ENCODE data around the gene SLC11A2.
A peak's percentile ranks its signal among the peaks of the same experiment; 100 is the strongest.

Gene SLC11A2

DNA sequence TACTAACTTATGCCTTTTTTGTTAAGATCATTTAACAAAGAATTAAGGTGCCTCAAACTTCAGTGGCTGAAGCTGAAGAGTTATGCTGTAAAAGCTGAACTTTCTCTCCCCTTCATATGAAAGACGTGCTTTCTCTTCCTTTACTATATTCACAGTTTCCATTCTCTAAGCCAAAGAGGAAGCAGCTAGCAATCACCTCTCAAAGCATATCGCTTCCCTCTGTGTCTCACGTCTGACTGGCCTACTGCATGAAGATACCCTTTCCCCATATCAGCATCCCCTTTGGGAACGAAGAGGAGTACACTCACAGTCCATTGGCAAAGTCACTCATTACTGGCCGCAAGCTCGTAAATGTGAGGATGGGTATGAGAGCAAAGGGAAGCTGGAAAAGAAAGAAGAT lies 34.9 kb downstream of the SLC11A2 start:
- Mint-ChIP-seq H3K27ac (peak overlapping the region; percentile 29), H3K36me3 (peaks cover 38% of the 10 kb centered on the region), H3K4me3 (no peak overlapping the region), H3K9me3 (no peaks in the 10 kb centered on the region), H3K4me1 (peaks cover 3% of the 10 kb centered on the region), H3K27me3 (no peaks in the 10 kb centered on the region)
- DNase-seq (ENCODE audit: low spot score in 2 of 2) (no peak), ATAC-seq (ENCODE audit: low read depth) (no peak)

DNA sequence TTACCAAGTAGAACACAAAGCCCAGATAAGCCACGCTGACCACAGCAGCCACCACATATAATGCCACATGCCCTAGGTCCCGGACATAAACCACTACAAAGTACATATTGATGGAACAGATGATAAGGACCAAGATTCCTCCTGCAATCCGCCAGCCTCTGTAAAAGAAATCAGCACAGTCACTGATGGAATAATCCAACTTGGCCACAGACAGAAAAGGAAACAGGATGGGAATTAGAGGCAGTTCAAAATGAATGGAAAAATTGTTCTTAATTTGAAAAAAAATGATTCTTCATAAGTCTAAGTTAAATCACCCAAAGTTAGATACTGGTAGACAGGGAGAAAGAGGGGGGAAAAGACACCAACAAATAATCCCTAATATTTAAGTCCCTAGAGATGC lies 35.4 kb downstream of the SLC11A2 start:
- Mint-ChIP-seq H3K36me3 (peaks cover 38% of the 10 kb centered on the region), H3K27ac (no peak overlapping the region), H3K4me3 (no peak overlapping the region)

DNA sequence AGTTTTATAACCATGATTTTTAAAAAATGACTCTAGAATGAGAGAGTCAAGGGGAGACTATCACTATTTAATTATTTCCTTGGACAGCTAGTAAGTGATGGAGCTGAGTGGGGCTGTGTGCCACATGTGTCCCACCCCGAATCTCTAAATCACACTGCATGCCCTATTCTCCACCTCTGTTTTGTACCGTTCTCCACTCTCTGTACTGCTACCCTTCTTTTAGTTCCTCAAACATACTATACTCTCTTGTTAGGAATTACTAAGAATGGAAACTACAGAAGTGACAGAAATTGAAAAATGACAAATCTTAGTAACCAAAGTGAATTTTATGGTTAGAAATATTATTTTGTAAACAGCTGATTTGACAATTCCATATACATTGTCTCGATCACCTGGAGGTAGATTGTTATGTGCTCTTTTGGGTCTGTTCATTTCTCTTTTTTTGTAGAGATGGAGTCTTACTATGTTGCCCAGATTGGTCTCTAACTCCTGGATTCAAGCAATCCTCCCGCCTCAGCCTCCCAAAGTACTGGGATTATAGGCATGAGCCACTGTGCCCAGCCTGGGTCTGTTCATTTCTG lies 35.9 kb downstream of the SLC11A2 start:
- no peaks in the 10 kb centered on the region for H3K27me3 Mint-ChIP-seq
- H3K27ac Mint-ChIP-seq, result no peak overlapping the region
- ATAC-seq (ENCODE audit: low read depth) (no peak), DNase-seq (ENCODE audit: low spot score in 2 of 2) (no peak)
- no peak overlapping the region for H3K4me3 Mint-ChIP-seq
- H3K4me1 Mint-ChIP-seq, result peaks cover 3% of the 10 kb centered on the region
- H3K9me3 Mint-ChIP-seq, result no peaks in the 10 kb centered on the region
- H3K36me3 Mint-ChIP-seq, result peaks cover 33% of the 10 kb centered on the region

More for the DNA sequence above, 35.4 kb downstream of the SLC11A2 start:
- no peak for ATAC-seq (ENCODE audit: low read depth)
- H3K9me3 Mint-ChIP-seq, result no peaks in the 10 kb centered on the region
- H3K4me1 Mint-ChIP-seq, result peaks cover 3% of the 10 kb centered on the region
- no peak for DNase-seq (ENCODE audit: low spot score in 2 of 2)
- no peaks in the 10 kb centered on the region for H3K27me3 Mint-ChIP-seq

DNA sequence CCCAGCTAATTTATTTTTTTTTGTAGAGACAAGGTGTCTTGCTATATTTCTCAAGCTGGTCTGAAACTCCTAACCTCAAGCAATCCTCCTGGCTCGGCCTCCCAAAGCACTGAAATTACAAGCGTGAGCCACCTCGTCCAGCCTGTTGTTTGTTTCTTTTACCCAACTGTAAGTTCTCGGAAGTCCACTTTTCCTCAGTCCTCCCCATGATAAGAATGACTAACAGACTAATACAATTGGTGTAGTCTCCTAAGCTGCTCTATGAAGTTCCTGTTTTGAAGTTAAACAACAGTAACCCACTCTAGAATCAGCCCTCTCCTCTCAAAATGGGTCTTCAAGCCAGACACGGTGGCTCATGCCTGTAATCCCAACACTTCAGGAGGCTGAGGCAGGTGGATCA lies 37.3 kb downstream of the SLC11A2 start:
- Mint-ChIP-seq H3K9me3 (no peaks in the 10 kb centered on the region), H3K4me1 (peaks cover 3% of the 10 kb centered on the region), H3K27me3 (no peaks in the 10 kb centered on the region), H3K4me3 (no peak overlapping the region), H3K27ac (no peak overlapping the region), H3K36me3 (peaks cover 27% of the 10 kb centered on the region)
- ATAC-seq (ENCODE audit: low read depth), result no peak
- no peak for DNase-seq (ENCODE audit: low spot score in 2 of 2)

DNA sequence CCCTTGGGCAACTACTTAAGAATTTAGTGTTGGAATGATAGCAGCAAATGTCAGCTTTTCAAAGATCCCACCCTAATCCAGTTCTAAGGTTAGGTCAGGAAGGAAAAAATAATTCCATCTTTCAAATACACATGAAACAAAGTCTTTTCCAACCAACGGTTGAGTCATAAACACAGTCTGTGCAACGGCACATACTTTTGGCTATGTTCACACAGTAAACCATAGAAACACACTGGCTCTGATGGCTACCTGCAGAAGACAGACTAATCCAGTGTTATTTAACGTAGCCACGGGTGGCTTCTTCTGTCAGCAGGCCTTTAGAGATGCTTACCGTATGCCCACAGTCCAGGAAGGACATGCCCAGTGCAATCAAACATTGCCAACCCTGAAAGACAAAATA lies 38.1 kb downstream of the SLC11A2 start:
- Mint-ChIP-seq H3K27me3 (no peaks in the 10 kb centered on the region), H3K27ac (no peak overlapping the region), H3K36me3 (peaks cover 27% of the 10 kb centered on the region), H3K9me3 (no peaks in the 10 kb centered on the region), H3K4me3 (no peak overlapping the region), H3K4me1 (peaks cover 3% of the 10 kb centered on the region)
- DNase-seq (ENCODE audit: low spot score in 2 of 2) (no peak), ATAC-seq (ENCODE audit: low read depth) (no peak)

DNA sequence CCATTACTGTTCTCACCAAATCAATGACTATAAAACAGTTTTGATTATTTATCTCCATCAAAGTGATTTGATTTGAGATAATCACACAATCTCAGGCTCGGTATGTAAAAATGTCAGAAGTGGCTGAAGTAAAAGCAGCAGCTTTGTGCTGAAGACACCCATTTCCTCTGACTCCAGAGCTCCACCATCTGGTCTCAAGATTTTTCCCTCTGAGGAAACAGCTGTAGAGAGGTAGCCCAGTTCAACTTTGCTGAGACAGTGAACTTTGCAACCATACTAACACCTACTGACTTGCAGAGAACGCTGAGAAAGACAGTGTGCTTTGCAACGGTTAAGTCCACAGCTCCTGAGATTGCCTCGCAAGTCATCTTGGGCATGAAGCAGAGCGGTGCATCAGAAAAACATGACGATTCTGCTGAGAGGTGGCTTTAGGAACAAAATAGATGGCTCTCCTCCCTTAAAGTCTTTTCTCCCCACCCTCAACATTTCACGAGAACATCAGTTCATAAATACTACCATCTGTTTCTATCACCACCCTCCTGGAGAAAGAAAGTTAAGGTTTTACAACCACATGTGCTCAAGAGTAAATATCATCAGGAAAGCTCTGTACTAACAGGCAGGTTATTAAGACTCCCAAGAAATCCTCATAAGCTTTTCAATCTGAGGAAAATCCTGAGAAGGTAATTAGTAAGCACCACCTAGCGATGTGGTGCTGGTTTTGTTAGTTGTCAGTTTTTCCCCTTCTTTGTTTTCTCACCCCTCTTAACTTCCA lies 39.0 kb downstream of the SLC11A2 start:
- ATAC-seq (ENCODE audit: low read depth), result peak; percentile 79
- no peak overlapping the region for H3K27ac Mint-ChIP-seq
- H3K4me1 Mint-ChIP-seq, result peaks cover 3% of the 10 kb centered on the region
- H3K9me3 Mint-ChIP-seq, result no peaks in the 10 kb centered on the region
- H3K36me3 Mint-ChIP-seq, result peaks cover 23% of the 10 kb centered on the region
- no peaks in the 10 kb centered on the region for H3K27me3 Mint-ChIP-seq
- H3K4me3 Mint-ChIP-seq, result no peak overlapping the region
- DNase-seq (ENCODE audit: low spot score in 2 of 2), result peak; percentile 27 to 35

DNA sequence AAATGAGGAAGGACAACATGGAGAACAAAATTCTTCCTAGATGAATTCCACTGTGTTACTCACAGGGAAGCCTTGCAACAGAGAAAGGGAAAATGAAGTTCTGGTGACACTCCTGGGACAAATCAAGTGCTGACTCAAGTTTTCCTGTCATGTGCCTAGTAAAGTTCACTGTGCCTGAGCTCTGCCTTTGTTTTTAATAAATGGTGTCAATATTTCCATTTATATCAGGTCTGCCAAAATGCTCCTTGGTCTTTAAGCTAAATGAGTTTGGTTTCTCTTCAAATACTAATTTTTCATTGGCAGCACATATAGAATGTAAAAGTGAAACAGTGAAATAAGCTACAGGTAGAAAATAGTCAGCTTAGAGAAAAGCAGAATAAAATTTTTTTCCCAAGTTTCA lies 40.9 kb downstream of the SLC11A2 start:
- Mint-ChIP-seq H3K4me3 (no peak overlapping the region), H3K27me3 (no peaks in the 10 kb centered on the region), H3K27ac (peak overlapping the region; percentile 70), H3K9me3 (no peaks in the 10 kb centered on the region), H3K4me1 (no peaks in the 10 kb centered on the region), H3K36me3 (peaks cover 10% of the 10 kb centered on the region)
- DNase-seq (ENCODE audit: low spot score in 2 of 2) (no peak), ATAC-seq (ENCODE audit: low read depth) (no peak)

DNA sequence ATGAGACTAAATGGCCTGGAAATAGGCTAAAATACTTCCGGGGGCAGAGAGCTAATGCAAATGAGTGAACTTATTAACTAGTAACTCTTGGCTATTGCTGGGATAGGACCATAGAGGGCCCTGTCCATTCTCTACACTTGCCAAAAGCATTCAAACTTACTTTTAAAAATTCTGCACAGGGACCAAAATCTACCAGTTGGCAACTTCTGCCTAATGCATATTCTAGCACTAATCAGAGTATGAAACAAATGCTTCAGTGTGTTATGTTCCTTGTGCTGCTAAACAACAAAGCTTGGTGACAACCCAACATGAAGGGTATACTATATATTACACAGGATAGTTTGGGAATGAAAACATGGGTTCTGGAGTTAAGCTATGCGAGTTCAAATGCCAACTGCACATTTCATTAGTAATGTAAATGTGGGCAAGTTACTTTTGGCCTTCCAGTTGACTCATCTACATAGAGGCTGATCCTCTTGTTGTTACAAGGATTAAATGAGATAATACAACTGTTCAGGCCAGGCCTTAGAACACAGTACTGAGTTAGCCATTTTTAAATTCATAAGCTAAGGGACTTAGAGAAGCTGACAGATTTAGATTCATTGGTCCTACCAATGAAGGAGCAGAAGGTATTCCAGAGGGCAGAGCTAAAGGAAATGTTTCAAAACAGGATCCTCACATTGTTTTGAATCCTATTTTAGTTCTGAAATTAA lies 41.4 kb downstream of the SLC11A2 start:
- Mint-ChIP-seq H3K36me3 (peaks cover 8% of the 10 kb centered on the region), H3K4me1 (no peaks in the 10 kb centered on the region), H3K9me3 (no peaks in the 10 kb centered on the region), H3K27me3 (no peaks in the 10 kb centered on the region), H3K27ac (peak overlapping the region; percentile 70), H3K4me3 (no peak overlapping the region)
- no peak for ATAC-seq (ENCODE audit: low read depth)
- DNase-seq (ENCODE audit: low spot score in 2 of 2), result no peak

DNA sequence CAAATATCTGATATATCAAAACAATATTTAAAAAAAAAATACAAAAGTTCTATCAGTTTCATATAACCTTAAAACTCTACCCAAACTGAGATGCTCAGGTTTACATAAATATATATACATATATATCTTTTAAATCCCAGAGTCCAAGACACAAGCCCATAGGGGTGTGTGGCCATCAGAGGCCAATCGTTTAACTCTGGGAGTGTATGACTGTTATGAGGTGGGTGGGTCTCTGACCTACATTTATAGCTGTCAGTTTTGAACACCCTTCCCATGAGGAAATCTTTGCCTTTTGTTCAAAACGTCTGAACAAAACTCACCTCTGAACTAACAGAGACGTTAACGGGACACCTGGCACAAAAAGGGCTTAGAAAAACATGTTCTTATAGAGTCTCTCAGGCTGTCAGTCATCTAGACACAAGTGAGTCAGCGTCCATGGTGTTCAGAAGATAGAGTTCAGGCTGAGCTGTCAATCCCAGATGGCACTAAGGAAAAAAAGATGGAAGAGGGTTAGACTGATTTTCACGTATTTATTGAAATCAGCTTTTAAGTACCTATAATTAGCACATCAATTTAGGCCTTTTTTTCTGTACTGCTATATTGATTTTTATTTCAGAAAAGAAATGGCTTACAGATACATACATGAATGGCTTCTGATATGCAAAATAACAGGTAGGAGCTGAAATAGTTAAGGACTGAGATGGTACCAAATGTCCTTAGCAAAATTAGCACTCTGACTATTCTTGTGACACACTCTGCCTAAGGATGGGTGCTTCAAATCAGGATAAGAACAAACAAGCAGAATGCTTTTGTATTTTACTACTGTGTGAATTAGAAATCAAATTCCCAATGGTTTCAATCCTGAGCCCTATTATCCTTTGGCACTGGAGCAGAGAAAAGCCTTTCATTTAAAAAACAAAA lies 44.6 kb downstream of the SLC11A2 start:
- Mint-ChIP-seq H3K4me3 (no peak overlapping the region), H3K27ac (no peak overlapping the region), H3K27me3 (no peaks in the 10 kb centered on the region), H3K9me3 (no peaks in the 10 kb centered on the region), H3K4me1 (no peaks in the 10 kb centered on the region), H3K36me3 (peaks cover 9% of the 10 kb centered on the region)
- DNase-seq (ENCODE audit: low spot score in 2 of 2) (no peak), ATAC-seq (ENCODE audit: low read depth) (no peak)

DNA sequence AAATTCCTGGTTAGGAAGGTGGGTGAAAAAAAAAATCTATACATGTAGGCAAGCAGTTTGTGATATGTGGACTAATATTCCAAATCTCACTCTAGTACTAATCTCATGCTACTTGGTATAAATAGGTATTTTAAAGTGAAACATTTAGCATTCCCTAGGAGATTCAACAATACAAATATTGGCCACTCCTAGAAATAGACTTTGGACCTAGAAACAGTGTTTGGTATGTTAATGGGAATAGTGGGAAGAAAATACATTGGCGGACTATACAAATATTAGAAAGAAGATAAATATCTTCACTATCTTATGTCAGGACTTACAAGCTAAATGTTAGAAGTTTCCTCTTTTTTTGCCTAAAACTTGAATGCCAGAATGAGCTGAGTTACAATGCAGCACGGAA lies 45.6 kb downstream of the SLC11A2 start:
- Mint-ChIP-seq H3K9me3 (no peaks in the 10 kb centered on the region), H3K27ac (no peak overlapping the region), H3K4me3 (no peak overlapping the region), H3K36me3 (peaks cover 13% of the 10 kb centered on the region), H3K4me1 (no peaks in the 10 kb centered on the region), H3K27me3 (no peaks in the 10 kb centered on the region)
- ATAC-seq (ENCODE audit: low read depth), result no peak
- DNase-seq (ENCODE audit: low spot score in 2 of 2), result no peak

DNA sequence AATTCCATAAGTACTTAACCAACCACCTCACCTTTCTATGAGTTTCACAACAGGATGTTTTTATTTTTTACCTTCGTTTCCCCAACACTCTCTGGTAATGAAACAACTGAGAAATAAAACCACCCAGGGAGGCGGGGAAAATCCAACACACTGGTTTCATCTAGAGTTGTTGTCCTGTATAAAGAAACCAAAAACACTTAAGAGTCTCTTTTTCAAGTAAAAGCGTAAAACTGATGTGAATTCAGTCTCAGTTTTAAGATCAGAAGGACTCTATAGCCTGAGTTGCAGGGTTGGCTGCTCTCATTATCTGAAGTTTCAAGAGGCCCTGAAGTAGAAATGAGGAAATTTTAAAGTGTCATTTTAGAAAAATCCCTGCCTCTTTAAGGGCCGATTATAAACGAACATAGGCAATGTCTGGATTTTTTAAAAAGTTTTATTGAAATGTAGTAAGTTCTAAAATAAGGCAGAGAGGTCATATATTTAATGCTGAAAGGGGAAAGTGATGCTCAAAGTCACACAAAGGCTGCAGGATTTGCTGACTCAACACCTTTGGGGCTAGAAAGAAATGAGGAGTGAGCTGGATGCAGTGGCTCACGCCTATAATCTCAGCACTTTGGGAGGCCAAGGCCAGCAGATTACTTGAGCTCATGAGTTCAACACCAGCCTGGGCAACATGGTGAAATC lies 46.7 kb downstream of the SLC11A2 start:
- no peaks in the 10 kb centered on the region for H3K9me3 Mint-ChIP-seq
- peaks cover 17% of the 10 kb centered on the region for H3K36me3 Mint-ChIP-seq
- DNase-seq (ENCODE audit: low spot score in 2 of 2), result no peak
- H3K4me3 Mint-ChIP-seq, result no peak overlapping the region
- ATAC-seq (ENCODE audit: low read depth), result no peak
- H3K4me1 Mint-ChIP-seq, result no peaks in the 10 kb centered on the region
- no peak overlapping the region for H3K27ac Mint-ChIP-seq
- H3K27me3 Mint-ChIP-seq, result no peaks in the 10 kb centered on the region

DNA sequence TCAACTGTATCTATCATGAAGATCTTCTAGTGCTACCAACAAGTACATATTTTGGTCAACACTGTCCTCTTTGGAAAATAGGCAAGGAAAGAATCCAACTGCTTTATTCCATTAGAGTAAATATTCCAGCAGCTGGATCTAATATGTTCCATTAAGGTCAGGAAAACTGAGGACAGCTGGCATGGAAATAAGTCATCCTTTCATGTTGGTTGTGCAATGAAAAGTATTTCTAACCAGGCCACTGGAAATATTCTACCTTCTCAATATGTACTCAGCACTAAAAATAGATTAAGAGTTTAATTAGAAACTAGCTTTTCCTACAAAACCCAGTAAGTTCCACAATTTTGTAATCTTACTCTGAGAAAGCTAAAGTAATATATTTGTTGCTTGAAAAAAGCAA lies 54.2 kb downstream of the SLC11A2 start:
- peaks cover 23% of the 10 kb centered on the region for H3K36me3 Mint-ChIP-seq
- H3K27me3 Mint-ChIP-seq, result no peaks in the 10 kb centered on the region
- H3K9me3 Mint-ChIP-seq, result no peaks in the 10 kb centered on the region
- no peaks in the 10 kb centered on the region for H3K4me1 Mint-ChIP-seq
- no peak overlapping the region for H3K4me3 Mint-ChIP-seq
- DNase-seq (ENCODE audit: low spot score in 2 of 2) (no peak), ATAC-seq (ENCODE audit: low read depth) (no peak)
- H3K27ac Mint-ChIP-seq, result no peak overlapping the region

DNA sequence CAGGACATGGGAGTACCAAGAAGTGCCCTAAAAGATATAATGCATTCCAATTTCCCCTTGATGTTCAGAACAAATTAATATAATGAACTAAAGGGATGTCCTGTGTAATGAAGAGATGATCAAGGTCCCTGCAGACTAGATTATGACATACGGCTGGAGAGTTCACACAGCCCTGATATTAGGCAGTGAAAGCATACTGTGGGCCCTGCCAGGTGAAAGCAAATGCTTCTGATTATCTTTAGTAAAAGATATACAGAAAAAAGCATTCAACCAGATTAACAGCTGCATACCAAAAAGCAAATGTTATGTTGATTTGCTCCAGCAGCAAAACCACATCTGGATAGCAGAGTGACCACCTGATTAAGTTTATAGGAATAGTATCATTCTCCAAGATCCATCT lies 61.8 kb downstream of the SLC11A2 start:
- Mint-ChIP-seq H3K4me3 (no peak overlapping the region), H3K36me3 (peaks cover 7% of the 10 kb centered on the region), H3K4me1 (peaks cover 3% of the 10 kb centered on the region), H3K27me3 (no peaks in the 10 kb centered on the region), H3K27ac (no peak overlapping the region), H3K9me3 (no peaks in the 10 kb centered on the region)
- ATAC-seq (ENCODE audit: low read depth) (no peak), DNase-seq (ENCODE audit: low spot score in 2 of 2) (no peak)
